H9 (cell line): ENCODE measurements around the gene CELF4. TPM values are rescaled to one million over a fixed set of nuclear protein-coding genes. Genes with fewer than 3 reads are reported as not detected.
A peak's percentile ranks its signal among the peaks of the same experiment; 100 is the strongest.

Source experiments
- DNase-seq: peaks from one replicate; pipeline ENCODE4 v3.0.0-alpha.2; 2017
- H2AFZ ChIP-seq: one replicate; pipeline ENCODE4 v1.6.1; 2013; ENCODE audit warnings: mild to moderate bottlenecking, low read length, control low read depth, moderate library complexity
- H2AK5ac ChIP-seq: 2 replicates; pipeline ENCODE4 v1.6.1; 2013; ENCODE audit warnings: low read length, control low read depth, mixed read lengths; ENCODE audit not compliant: insufficient read length
- H2BK120ac ChIP-seq: one replicate; pipeline ENCODE4 v1.6.1; 2013; ENCODE audit warnings: low read depth, mild to moderate bottlenecking, low read length, control low read depth, inconsistent platforms; ENCODE audit not compliant: poor library complexity, severe bottlenecking
- H2BK12ac ChIP-seq: 2 replicates; pipeline ENCODE4 v1.6.1; 2013; ENCODE audit warnings: low read length, control low read depth, mixed read lengths, low read depth; ENCODE audit not compliant: insufficient read length
- H2BK15ac ChIP-seq: 2 replicates; pipeline ENCODE4 v1.6.1; 2013; ENCODE audit warnings: low read depth, low read length, control low read depth
- H2BK20ac ChIP-seq: one replicate; pipeline ENCODE4 v1.6.1; 2013; ENCODE audit warnings: low read depth, mild to moderate bottlenecking, low read length, control low read depth, inconsistent platforms; ENCODE audit not compliant: poor library complexity, severe bottlenecking
- H2BK5ac ChIP-seq: 2 replicates; pipeline ENCODE4 v1.6.1; 2013; ENCODE audit warnings: low read length, control low read depth, mixed read lengths; ENCODE audit not compliant: insufficient read length
- H3K14ac ChIP-seq: 2 replicates; pipeline ENCODE4 v1.6.1; 2013; ENCODE audit warnings: low read length, control low read depth; ENCODE audit not compliant: insufficient read depth
- H3K18ac ChIP-seq: 2 replicates; pipeline ENCODE4 v1.6.1; 2013; ENCODE audit warnings: low read depth, mild to moderate bottlenecking, mixed read lengths, low read length, control low read depth; ENCODE audit not compliant: insufficient read length
- H3K23ac ChIP-seq: 2 replicates; pipeline ENCODE4 v1.6.1; 2013; ENCODE audit warnings: low read length, control low read depth, mixed read lengths, low read depth; ENCODE audit not compliant: insufficient read length
- H3K23me2 ChIP-seq: 2 replicates; pipeline ENCODE4 v1.6.1; 2013; ENCODE audit warnings: low read depth, mild to moderate bottlenecking, mixed read lengths, low read length, control low read depth; ENCODE audit not compliant: insufficient read length, poor library complexity, severe bottlenecking
- H3K27ac ChIP-seq: 2 replicates; pipeline ENCODE4 v1.5.1; 2013; ENCODE audit warnings: low read length, control low read depth, mixed read lengths, low read depth; ENCODE audit not compliant: insufficient read length
- H3K27me3 ChIP-seq: 2 replicates; pipeline ENCODE4 v1.6.1; 2013; ENCODE audit warnings: low read length, control low read depth, inconsistent platforms; ENCODE audit not compliant: insufficient read depth
- H3K4ac ChIP-seq: 2 replicates; pipeline ENCODE4 v1.6.1; 2013; ENCODE audit warnings: low read depth, mild to moderate bottlenecking, control low read depth, inconsistent platforms, low read length, moderate library complexity
- H3K4me1 ChIP-seq: 2 replicates; pipeline ENCODE4 v1.6.1; 2013; ENCODE audit warnings: low read length, control low read depth, inconsistent platforms; ENCODE audit not compliant: insufficient read depth
- H3K4me2 ChIP-seq: 2 replicates; pipeline ENCODE4 v1.6.1; 2013; ENCODE audit warnings: low read length, control low read depth, mixed read lengths; ENCODE audit not compliant: insufficient read length, insufficient read depth
- H3K56ac ChIP-seq: 2 replicates; pipeline ENCODE4 v1.6.1; 2013; ENCODE audit warnings: low read depth, mild to moderate bottlenecking, mixed read lengths, low read length, control low read depth; ENCODE audit not compliant: insufficient read length
- H3K79me1 ChIP-seq: 2 replicates; pipeline ENCODE4 v1.6.1; 2013; ENCODE audit warnings: low read depth, mild to moderate bottlenecking, moderate library complexity, low read length, control low read depth, inconsistent platforms; ENCODE audit not compliant: insufficient read depth, poor library complexity, severe bottlenecking
- H3K79me2 ChIP-seq: 2 replicates; pipeline ENCODE4 v1.6.1; 2013; ENCODE audit warnings: low read length, control low read depth, inconsistent platforms; ENCODE audit not compliant: insufficient read depth
- H3K9ac ChIP-seq: 2 replicates; pipeline ENCODE4 v1.6.1; 2013; ENCODE audit warnings: low read length, control low read depth, mixed read lengths; ENCODE audit not compliant: insufficient read length; ENCODE audit errors: extremely low read depth
- H3K9me3 ChIP-seq: one replicate; pipeline ENCODE4 v1.6.1; 2013; ENCODE audit warnings: low read depth, low read length, inconsistent platforms; ENCODE audit not compliant: control insufficient read depth
- H3T11ph ChIP-seq: one replicate; pipeline ENCODE4 v1.6.1; 2013; ENCODE audit warnings: mild to moderate bottlenecking, low read length, control low read depth, inconsistent platforms
- H4K20me1 ChIP-seq: one replicate; pipeline ENCODE4 v1.6.1; 2013; ENCODE audit not compliant: control insufficient read depth, insufficient read length, insufficient read depth
- H4K5ac ChIP-seq: 2 replicates; pipeline ENCODE4 v1.6.1; 2013; ENCODE audit warnings: low read depth, mild to moderate bottlenecking, mixed read lengths, low read length, control low read depth; ENCODE audit not compliant: insufficient read length
- H4K8ac ChIP-seq: replicated peaks from 2 replicates; pipeline ENCODE4 v1.6.1; 2013; ENCODE audit warnings: low read length, control low read depth, mixed read lengths, low read depth; ENCODE audit not compliant: insufficient read length
- H4K91ac ChIP-seq: 2 replicates; pipeline ENCODE4 v1.6.1; 2013; ENCODE audit warnings: low read depth, mild to moderate bottlenecking, moderate library complexity, mixed read lengths, low read length, control low read depth; ENCODE audit not compliant: insufficient read length
- H3K27ac Mint-ChIP-seq, 3 experiments: 2 replicates in 2 of 3; 3 replicates in 1 of 3; pipeline ENCODE4 v1.8.0; 2020 to 2021; ENCODE audit warnings: mixed read lengths in 3 of 3, mild to moderate bottlenecking in 1 of 3, moderate library complexity in 1 of 3
- H3K27me3 Mint-ChIP-seq: 2 replicates; pipeline ENCODE4 v1.8.0; 2021; ENCODE audit warnings: low read depth, mild to moderate bottlenecking, moderate library complexity, mixed read lengths
- H3K36me3 Mint-ChIP-seq, 3 experiments: 2 replicates in 2 of 3; 3 replicates in 1 of 3; pipeline ENCODE4 v1.8.0; 2020 to 2021; ENCODE audit warnings: low read depth in 3 of 3, mixed read lengths in 3 of 3; ENCODE audit not compliant: insufficient read depth in 1 of 3
- H3K4me1 Mint-ChIP-seq, 2 experiments: 2 replicates each; pipeline ENCODE4 v1.8.0; 2020; ENCODE audit warnings: mixed read lengths in 2 of 2
- H3K4me3 Mint-ChIP-seq, 2 experiments: 2 replicates in 1 of 2; 3 replicates in 1 of 2; pipeline ENCODE4 v1.8.0; 2020 to 2021; ENCODE audit warnings: mild to moderate bottlenecking in 2 of 2, mixed read lengths in 2 of 2, moderate library complexity in 1 of 2
- H3K9me3 Mint-ChIP-seq, 2 experiments: 2 replicates in 1 of 2; 3 replicates in 1 of 2; pipeline ENCODE4 v1.8.0; 2020; ENCODE audit warnings: mild to moderate bottlenecking in 2 of 2, mixed read lengths in 2 of 2, moderate library complexity in 1 of 2
- WGBS: extraction: QIAGEN DNeasy Blood & Tissue Kit; methylation state at CpG from one replicate; pipeline ENCODE4 v1.1.7; 2013; ENCODE audit warnings: missing lambda C conversion rate, low lambda C conversion rate, mixed read lengths; ENCODE audit not compliant: insufficient read length; ENCODE audit errors: extremely low coverage; 5-methylcytosine and 5-hydroxymethylcytosine counted together
- total RNA-seq: library from RNA; stranded (reverse); gene quantifications from 2 replicates; pipeline ENCODE4 v1.2.1, GENCODE V29; 2021
- TF ChIP-seq, protein P1 (sequence below): fragments of 200-600 bp; sonication (generic); conservative IDR thresholded peaks from 3 replicates; pipeline ENCODE4 v1.8.0; 2021; ENCODE audit warnings: antibody characterized with exemption, mild to moderate bottlenecking

Gene CELF4
- total RNA-seq, 1 experiment from 2014 or later: 1.1 TPM

DNA sequence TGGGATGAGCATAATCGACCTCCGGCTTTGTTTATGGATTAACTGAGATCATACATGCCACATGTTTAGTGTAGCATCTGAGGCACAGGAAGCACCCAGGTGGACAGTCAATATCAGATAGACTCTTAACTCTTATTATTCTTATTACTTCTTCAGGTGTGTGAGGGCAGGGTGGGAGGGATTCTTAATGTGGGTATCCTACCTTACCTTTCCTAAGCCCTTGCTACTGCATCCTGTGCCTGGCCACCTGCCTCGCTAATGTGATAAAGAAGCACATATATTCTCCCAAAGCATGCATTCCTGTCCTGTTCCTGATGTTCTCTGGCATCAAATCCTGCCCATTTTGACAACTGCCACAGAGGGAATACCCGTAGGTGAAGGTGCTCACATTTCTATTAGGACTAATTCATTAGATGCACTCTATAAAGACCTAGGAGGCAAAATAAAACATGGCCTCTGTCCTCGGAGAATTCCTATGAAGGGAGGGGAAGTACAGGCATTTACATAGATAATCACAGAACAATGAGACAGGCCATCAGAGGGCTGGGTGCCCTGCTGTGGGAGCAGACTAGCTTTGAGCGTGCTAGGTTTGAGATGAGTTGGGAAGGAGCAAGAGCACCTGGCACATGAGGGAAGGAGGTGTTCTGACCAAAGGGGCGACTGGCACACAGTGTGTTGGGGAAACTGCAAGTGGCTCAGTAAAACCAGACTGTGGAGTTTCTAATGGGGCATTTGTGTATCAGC lies 19.5 kb upstream of the CELF4 start:
- Histone ChIP-seq H2AK5ac (no peak overlapping the region), H3K4ac (no peak overlapping the region), H4K5ac (no peak overlapping the region), H2BK20ac (peak overlapping the region; percentile 65), H3K4me1 (peaks cover 9% of the 10 kb centered on the region), H3K9me3 (peaks cover under 1% of the 10 kb centered on the region), H2AFZ (no peak overlapping the region), H4K91ac (no peak overlapping the region), H3K56ac (no peak overlapping the region), H3K27me3 (no peaks in the 10 kb centered on the region), H3K23me2 (no peaks in the 10 kb centered on the region), H3K14ac (no peak overlapping the region), H3K79me1 (no peaks in the 10 kb centered on the region), H3K23ac (no peak overlapping the region), H3K18ac (no peak overlapping the region), H3T11ph (no peak overlapping the region), H2BK12ac (no peak overlapping the region), H3K4me2 (peak overlapping the region; percentile 2), H3K27ac (no peak overlapping the region), H3K9ac (no peak overlapping the region), H4K20me1 (no peaks in the 10 kb centered on the region), H2BK15ac (no peak overlapping the region), H2BK120ac (no peak overlapping the region), H4K8ac (no peak overlapping the region), H2BK5ac (no peak overlapping the region), H3K79me2 (no peaks in the 10 kb centered on the region)
- Mint-ChIP-seq H3K27ac (peak overlapping the region in 1 of 3 experiments; percentile 4; a peak in 2 of 7 replicates), H3K9me3 (peaks cover 3 to 5% of the 10 kb centered on the region in 2 experiments; a peak in 2 of 5 replicates), H3K4me3 (peak overlapping the region in 1 of 2 experiments; percentile 2; a peak in 2 of 5 replicates), H3K4me1 (peaks cover 36 to 44% of the 10 kb centered on the region in 2 experiments), H3K36me3 (peaks cover 0 to 5% (median 1%) of the 10 kb centered on the region in 3 experiments; a peak in 3 of 7 replicates), H3K27me3 (peaks cover 21% of the 10 kb centered on the region)
- no CpG with 5 or more reads among the region's 7 CpGs for WGBS
- TF ChIP-seq, protein P1, sequence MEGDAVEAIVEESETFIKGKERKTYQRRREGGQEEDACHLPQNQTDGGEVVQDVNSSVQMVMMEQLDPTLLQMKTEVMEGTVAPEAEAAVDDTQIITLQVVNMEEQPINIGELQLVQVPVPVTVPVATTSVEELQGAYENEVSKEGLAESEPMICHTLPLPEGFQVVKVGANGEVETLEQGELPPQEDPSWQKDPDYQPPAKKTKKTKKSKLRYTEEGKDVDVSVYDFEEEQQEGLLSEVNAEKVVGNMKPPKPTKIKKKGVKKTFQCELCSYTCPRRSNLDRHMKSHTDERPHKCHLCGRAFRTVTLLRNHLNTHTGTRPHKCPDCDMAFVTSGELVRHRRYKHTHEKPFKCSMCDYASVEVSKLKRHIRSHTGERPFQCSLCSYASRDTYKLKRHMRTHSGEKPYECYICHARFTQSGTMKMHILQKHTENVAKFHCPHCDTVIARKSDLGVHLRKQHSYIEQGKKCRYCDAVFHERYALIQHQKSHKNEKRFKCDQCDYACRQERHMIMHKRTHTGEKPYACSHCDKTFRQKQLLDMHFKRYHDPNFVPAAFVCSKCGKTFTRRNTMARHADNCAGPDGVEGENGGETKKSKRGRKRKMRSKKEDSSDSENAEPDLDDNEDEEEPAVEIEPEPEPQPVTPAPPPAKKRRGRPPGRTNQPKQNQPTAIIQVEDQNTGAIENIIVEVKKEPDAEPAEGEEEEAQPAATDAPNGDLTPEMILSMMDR: no peak
- DNase-seq: peak; percentile 76
